ENCODE measurements around the gene TCN1.
"Not testable (repeated sequence)": the region's sequence is repeated elsewhere in the genome, so short reads cannot be mapped to it uniquely, and the experiment has no call there.

DNA sequence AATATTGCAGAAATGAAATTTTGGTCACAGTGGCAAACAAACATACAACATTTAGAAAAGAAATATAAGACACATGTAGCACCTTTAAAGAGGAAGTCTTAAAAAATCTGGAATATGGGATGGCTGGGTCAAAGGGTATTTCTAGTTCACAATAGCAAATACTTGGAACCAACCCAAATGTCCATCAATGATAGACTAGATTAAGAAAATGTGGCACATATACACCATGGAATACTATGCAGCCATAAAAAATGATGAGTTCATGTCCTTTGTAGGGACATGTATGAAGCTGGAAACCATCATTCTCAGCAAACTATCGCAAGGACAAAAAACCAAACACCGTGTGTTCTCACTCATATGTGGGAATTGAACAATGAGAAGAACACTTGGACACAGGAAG lies 37.3 kb upstream of the TCN1 start:
- TF ChIP-seq, protein P1, sequence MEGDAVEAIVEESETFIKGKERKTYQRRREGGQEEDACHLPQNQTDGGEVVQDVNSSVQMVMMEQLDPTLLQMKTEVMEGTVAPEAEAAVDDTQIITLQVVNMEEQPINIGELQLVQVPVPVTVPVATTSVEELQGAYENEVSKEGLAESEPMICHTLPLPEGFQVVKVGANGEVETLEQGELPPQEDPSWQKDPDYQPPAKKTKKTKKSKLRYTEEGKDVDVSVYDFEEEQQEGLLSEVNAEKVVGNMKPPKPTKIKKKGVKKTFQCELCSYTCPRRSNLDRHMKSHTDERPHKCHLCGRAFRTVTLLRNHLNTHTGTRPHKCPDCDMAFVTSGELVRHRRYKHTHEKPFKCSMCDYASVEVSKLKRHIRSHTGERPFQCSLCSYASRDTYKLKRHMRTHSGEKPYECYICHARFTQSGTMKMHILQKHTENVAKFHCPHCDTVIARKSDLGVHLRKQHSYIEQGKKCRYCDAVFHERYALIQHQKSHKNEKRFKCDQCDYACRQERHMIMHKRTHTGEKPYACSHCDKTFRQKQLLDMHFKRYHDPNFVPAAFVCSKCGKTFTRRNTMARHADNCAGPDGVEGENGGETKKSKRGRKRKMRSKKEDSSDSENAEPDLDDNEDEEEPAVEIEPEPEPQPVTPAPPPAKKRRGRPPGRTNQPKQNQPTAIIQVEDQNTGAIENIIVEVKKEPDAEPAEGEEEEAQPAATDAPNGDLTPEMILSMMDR (IDR thresholded peaks at IDR 0.05): not testable (repeated sequence)
- TF ChIP-seq POLR2A (IDR thresholded peaks at IDR 0.05): not testable (repeated sequence)

Measured in prostate gland (tissue), 2 donors.